Left lobe of liver (tissue), 2 donors: Measurements from ENCODE around the gene AAK1. TPM values are rescaled to one million over a fixed set of nuclear protein-coding genes. Genes with fewer than 3 reads are reported as not detected.

Source experiments
- ATAC-seq: fragments of 200-7000 bp; cut with Tn5 transposase; one replicate; pipeline ENCODE4 v1.9.1; 2020; ENCODE audit warnings: mild to moderate bottlenecking, moderate library complexity
- DNase-seq: peaks from one replicate; pipeline ENCODE4 v3.0.0-alpha.2; 2020; ENCODE audit warnings: low spot score
- total RNA-seq: library from RNA; stranded (reverse); gene quantifications from one replicate; pipeline ENCODE4 v1.2.1, GENCODE V29; 2021
- donor health status: DM: no; HTN: no; CAD: no; lungs with moderate emphysema.
- donor health status: DM: no; HTN: yes; CAD: no.

Gene AAK1
- total RNA-seq, 1 donor from 2014 or later, result 16.2 TPM

DNA sequence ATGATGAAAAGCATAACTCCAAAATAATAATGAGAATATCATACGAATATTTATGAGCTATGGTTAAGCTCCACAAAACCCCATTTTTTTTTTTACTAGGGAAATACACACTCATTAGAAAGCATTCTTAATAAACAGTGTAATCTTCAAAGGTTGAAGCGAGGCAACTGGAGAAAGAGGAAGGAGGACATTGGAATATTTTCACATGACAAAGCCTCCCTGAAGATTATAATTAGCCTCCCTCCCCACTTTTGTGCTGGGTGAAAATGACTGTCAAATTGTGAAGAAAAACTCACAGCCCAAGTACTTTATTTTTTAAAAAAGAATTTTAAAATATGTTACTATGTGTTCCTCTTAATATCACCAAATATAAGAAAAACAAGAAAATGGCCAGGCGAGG, 142.2 kb downstream of the AAK1 start:
- no peak for DNase-seq
- ATAC-seq, result no peak

DNA sequence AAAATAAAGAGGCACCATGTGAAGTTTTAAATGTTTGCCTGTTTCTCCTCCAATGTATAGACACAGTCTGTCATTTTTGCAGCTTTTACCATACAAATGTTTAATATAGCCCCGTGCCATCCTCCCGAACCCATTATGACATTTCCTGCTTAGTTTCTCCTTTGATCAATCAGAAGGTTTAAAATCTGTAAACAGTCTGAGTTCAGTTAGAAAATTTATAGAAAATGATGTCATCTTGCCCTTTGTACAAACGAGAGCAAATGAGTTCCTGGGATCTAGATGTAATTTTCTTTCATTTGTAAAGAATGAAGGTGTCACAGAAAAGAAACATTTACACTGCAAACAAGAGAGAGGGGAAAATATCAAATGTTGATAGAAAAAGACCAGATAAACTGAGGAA, 143.6 kb downstream of the AAK1 start:
- DNase-seq, result no peak
- no peak for ATAC-seq

- DNase-seq, result no peak
- ATAC-seq, result no peak
Observed at GRCh38 chr2:69499242-69499641, 144.3 kb downstream of the AAK1 start.

- ATAC-seq (no peak), DNase-seq (no peak)
Observed at GRCh38 chr2:69495861-69496260, 147.7 kb downstream of the AAK1 start.

- ATAC-seq, result no peak
- no peak for DNase-seq
Observed at GRCh38 chr2:69495008-69495407, 148.5 kb downstream of the AAK1 start.

- DNase-seq, result no peak
- ATAC-seq, result no peak
Observed at GRCh38 chr2:69494126-69494525, 149.4 kb downstream of the AAK1 start.

- ATAC-seq (no peak), DNase-seq (no peak)
Observed at GRCh38 chr2:69493268-69493667, 150.3 kb downstream of the AAK1 start.

GRCh38 chr2:69491864-69492263, 151.7 kb downstream of the AAK1 start:
- no peak for DNase-seq

DNA sequence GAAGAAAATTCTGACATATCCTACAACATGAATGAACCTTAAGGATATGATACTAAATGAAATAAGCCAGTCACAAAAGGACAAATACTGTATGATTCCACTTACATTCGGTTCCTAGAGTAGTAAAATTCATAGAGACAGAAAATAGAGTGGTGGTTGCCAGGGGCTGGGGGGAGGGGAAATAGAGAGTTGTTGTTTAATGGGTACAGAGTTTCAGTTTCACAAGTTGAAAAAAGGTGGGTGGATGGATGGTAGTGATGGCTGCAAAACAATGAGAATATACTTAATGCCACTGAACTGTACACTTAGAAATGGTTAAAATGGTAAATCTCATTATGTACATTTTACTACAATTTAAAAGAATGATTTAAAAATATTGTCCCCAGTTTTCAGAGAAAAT, 153.1 kb downstream of the AAK1 start:
- DNase-seq, result no peak
- no peak for ATAC-seq

More at GRCh38 chr2:69491864-69492263, 151.7 kb downstream of the AAK1 start:
- ATAC-seq, result no peak

- no peak for ATAC-seq
- DNase-seq, result no peak
Observed at GRCh38 chr2:69489793-69490192, 153.7 kb downstream of the AAK1 start.

- DNase-seq (no peak), ATAC-seq (no peak)
Observed at GRCh38 chr2:69483696-69484095, 159.8 kb downstream of the AAK1 start.

DNA sequence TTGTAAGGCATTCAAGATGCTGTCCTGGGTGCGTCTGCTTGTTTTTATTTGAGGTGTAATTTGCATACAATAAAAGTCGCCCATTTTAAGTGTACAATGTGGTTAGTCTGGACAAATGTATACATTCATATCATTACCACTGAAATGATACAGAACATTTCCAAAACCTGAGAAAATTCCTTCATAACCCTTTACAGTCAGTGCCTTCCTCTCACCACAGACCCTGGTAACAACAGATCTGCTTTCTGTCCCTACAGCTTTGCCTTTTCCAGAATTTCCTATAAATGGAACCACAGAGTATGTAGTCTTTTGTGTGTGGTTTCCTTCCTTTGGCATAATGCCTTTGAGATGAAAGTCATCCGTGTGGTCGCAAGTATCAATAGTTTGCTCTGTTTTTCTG, 160.5 kb downstream of the AAK1 start:
- DNase-seq (no peak), ATAC-seq (no peak)

DNA sequence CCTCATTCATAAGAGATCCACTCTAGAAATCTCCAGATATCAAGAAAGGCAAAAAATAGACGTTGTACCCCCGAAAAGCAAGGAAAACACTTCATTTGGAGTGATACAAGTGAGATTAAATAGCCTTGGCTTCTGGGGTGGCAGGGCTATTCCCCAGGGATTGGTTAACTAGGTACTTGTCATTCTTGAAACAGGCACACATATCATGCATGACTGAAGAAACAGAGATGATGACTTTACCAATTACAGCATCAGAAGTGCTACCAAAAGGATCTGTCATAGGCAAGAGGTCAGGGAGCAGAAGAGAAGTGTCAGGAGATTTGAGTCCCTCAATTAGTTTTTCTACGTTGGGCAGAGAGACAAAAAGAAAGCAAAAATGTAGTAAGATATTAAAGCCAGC, 161.1 kb downstream of the AAK1 start:
- no peak for ATAC-seq
- DNase-seq, result no peak

DNA sequence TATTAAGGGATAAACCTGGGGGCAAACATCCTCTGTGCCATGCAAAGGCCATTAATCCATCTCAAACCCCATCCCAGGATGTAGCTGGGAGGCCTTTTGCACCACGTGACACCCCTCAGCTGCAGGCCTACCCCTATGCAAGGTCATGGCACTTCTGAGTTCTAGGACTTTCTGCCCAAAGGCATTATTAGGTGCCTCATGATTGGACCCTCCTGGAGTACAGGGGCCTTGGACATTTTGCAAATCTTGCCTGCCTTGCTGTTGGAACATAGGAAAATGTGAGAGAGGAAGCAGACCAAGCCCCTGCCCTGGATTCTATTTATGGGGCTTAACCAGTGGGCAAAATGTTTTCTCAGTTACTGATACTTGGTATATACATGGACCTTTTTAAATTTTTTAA, 162.1 kb downstream of the AAK1 start:
- DNase-seq (no peak), ATAC-seq (no peak)

GRCh38 chr2:69477627-69478026, 165.9 kb downstream of the AAK1 start:
- ATAC-seq, result no peak
- no peak for DNase-seq

DNA sequence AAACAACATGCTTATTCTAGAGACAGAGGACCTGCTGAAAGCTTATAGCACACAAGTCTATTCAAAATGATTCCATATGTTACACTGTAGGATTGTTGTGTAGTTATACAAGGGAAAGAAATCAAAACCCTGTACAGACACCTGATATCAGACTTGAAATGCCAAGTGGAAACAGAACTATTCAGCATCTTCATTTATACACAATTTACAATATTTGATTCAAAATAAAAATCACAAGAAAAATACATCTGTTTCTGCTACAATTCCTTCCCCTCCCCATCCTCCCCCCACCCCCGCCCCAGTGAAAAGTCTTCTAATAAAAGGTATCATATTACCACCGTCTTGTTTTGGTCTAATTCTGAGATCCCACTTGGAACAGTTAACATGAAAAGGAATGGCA, 168.9 kb downstream of the AAK1 start:
- ATAC-seq (no peak), DNase-seq (no peak)

DNA sequence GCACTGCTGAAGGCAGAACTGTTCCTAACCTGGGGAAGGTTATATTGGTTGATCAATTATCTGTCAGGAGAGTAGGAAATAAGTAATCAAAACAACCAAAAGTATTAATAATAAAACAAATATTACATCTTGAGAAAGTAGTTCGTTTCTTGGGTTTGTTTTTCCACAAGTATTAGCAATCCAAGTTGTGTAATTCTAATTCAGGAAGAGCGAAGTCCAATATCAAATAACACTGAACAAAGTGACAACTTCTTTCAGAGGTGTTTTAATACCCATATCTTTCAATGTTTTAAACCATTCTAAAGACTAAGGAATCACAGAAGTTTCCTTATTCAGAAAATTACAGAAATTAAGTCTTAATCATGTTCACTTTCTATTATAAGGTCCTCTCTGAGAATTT, 171.7 kb downstream of the AAK1 start:
- DNase-seq, result no peak
- peak; percentile 23 for ATAC-seq

DNA sequence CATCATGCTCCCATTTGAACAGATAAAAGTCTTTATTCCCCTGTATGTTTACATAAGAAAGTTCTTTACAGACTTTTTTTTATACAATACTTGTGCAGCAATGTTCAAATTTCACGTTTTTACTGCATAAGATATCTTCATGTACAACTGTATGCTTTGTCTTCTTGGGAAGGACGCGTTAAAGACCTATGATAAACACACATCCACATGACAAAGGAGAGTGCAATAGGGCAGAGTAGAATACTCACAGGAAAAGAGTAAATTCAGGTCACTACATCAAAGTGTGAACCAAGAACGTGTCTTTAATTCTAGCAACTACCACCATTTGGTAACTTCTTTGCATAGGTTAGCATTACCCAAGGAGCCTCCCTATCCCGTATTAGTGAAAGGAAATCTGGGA, 172.6 kb downstream of the AAK1 start:
- DNase-seq (no peak), ATAC-seq (no peak)

- ATAC-seq (no peak), DNase-seq (no peak)
Observed at GRCh38 chr2:69469784-69470183, 173.8 kb downstream of the AAK1 start.

DNA sequence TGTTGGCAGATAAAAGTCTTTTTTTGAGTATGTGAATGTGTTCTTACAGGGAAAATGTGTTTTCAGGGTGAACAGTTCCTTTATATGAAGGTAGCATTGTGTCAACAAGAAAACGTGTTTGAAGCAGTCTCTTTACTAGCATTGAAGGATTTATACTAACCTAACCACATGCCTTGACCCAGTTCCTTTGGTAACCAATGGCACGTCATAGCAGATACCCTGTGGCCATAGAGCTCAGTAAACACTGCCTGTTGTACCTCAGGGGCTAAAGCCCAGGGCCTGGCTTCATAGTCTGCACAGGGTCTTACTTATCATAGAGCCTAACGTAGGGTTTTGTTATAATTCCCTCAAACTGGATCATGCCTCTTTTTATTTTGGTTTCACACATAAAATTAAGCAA, 174.2 kb downstream of the AAK1 start:
- DNase-seq (no peak), ATAC-seq (no peak)

DNA sequence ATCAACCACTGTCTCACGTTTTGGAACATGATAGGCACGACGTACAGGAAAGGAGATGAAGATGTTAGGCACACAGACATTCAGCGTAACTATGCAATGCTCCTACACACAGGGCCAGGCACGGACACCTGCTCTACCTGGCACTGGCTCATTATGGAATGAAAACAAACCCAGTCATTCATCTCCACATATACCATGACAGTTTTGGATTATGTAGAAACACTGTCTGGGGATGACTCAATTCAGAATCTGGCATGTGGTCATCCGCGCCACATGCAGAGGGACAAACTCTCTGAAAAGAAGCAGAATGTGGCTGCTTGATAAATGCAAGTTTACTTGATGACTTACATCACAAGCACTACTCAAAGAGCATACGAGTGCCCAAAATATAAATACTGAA, 176.8 kb downstream of the AAK1 start:
- DNase-seq, result no peak
- no peak for ATAC-seq

- DNase-seq, result no peak
- no peak for ATAC-seq
Observed at GRCh38 chr2:69465513-69466456, 177.8 kb downstream of the AAK1 start.

DNA sequence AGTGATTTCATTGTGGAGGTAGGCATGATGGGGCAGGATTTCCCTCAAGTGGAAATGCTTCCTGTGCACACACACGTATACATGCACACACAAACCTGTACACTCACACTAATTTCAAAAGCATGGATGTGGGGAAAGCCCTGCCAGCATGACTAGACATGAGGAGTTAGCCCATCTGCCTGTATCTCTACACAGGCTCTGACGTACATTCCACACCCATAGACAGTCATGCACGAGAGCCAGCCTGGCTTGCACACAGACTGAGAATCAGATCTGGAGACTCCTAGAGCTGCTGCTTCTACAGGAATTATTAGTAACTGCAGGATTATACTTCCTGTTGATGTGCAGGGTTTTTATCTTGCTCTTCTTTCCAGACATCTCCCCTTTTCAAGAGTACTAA, 179.0 kb downstream of the AAK1 start:
- DNase-seq (no peak), ATAC-seq (no peak)
